Posterior cingulate gyrus (tissue), 11 donors: ENCODE measurements around the gene SLC39A11.
"Not testable (repeated sequence)": the region's sequence is repeated elsewhere in the genome, so short reads cannot be mapped to it uniquely, and the experiment has no call there.

ENCODE experiments used
- DNase-seq, 10 donors: peaks; one replicate each; pipeline versions ENCODE4 v3.0.0 to v3.0.0-alpha.2; 2020 to 2021; ENCODE audit warnings: mixed read lengths in 3 of 10
- intact Hi-C: fragments of 100-400 bp; cut with DNase I; formaldehyde crosslinking; loops from one replicate; pipeline ENCODE4 v1.15.1; 2023

The SLC39A11 gene

DNA sequence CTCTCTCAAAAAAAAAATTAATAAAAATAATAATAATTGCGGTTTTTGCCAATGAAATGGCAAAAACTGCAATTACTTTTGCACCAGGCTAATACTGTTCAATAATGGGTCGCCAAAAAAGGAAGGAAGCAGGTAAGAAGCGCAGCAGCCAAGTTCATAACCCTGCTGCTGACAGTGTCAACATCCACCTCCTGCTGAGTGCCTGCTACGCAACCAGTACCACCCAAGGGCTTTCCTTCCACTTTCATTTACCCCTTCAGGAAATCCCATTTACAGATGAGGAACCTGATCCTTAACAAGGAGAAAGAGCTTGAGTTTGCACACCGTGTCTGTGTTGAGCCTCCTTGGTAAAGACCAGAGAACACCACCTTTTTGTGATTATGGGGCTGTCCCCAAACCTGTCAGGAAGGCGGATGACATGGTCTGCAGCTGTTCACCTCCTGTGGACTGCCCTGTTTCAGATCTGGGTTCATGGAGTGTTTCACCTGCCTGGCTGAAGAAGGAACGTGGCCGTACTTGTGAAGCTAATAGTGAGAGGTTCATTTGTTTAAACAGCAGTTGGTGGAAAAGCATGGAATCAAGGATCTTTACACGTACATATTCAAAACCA lies 378.0 kb downstream of the SLC39A11 start:
- intact Hi-C loops = no loop called here
- no peak for DNase-seq

DNA sequence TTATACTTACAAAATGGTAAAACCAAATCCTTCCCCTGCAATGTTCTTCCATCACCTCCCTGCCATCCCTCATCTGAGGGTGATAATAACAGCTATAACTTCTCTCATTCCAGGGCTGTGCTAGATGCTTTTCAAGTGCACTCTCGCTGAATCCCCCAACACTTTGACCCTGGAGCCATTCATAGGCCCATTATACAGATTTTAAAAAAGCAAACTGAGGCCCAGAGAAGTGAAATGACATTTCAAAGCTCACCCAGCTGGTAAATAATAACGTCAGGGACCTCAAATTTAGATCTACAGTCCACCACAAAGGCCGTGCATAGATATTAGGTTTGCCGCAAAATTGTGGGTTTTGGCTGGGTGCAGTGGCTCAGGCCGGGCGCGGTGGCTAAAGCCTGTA lies 378.8 kb downstream of the SLC39A11 start:
- intact Hi-C loops = no loop called here
- no peak for DNase-seq

DNA sequence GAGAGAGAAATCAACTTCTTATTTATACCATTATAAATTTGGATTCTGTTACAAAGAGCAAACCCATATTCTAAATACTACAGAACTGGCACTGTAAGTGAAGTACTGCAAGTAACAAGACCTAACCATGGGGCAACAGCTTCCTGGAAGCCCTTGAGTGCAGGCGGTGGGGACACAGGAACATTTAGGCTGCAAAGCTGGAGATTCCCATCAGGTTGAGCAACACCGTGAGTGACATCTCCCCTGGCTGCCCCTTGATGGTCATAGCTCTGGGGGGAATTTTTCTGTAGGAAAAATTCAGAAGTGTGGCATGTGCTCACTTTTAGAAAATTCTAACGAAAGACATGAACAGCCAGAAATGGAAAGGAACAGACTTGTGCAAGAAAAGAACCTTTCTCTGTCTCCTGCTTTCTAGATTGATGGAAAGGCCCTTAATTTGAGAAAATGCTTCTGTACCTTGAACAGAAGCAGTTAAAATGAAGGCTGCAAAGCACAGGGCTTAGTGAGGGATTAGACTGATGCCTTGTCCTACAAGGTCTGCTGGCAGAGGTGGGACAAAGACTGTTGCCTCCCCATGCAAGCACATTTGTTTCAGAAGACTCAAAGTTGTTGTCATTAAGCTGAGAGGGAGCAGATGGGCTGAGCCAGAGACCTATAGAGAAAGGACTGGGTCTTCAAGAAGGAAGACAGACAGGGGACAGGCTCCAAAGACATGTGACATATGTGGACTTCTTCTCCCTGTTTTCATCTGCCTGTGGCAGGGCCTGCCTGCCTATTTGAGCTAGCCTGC lies 380.8 kb downstream of the SLC39A11 start:
- intact Hi-C loops = no loop called here
- DNase-seq = no peak

DNA sequence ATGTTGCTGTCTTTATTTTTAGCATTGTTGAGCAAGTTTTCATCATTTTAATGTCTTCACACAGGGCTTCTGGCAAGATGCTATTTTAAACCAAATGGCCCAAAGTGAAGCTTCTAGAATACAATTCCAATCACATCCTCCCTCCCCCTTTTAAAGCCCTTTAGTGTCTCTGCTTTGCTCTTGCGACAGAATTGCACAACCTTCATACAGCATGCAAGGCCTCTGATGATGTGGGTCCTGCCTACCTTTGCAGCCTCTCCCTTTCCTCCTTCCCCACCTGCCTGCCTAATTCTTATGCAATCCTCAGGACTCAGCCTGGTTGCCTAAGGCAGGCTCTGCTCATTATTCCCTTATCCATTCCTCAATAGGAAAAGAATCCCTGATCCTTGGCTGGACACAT lies 381.7 kb downstream of the SLC39A11 start:
- no peak for DNase-seq
- intact Hi-C loops = no loop called here

DNA sequence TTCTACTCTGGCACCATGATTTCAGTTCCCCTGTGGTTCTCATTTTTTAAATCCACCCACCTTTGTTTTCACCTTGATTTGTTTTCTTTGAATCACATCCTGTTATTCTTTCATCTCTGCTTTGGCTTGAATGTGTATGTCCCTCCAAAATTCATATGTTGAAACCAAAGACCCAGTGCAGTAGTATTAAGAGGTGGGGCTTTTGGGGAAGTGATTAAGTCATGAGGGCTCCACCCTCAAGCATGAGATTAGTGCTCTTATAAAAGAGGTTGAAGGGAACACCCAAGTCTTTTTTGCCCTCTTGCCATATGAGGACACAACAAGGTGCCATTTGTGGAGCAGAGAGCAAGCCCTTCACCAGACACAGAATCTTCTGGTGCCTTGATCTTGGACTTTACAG lies 382.3 kb downstream of the SLC39A11 start:
- no peak for DNase-seq
- intact Hi-C loops = no loop called here

DNA sequence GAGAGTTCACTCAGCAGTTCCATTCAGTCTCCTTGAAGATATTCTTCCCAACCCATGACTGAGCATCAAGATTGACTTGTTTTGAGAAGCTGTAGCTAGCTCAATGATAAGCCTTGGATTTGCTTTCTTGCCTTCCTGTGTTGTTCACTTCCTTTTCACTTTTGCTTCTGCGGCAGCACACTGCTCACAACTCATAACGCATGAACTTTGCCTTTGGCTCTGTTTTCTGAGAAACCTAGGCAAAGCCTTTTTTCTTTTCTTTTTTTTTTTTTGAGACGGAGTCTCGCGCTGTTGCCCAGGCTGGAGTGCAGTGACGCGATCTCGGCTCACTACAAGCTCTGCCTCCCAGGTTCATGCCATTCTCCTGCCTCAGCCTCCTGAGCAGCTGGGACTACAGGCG lies 383.8 kb downstream of the SLC39A11 start:
- intact Hi-C loops, DNase-seq: not testable (repeated sequence)

DNA sequence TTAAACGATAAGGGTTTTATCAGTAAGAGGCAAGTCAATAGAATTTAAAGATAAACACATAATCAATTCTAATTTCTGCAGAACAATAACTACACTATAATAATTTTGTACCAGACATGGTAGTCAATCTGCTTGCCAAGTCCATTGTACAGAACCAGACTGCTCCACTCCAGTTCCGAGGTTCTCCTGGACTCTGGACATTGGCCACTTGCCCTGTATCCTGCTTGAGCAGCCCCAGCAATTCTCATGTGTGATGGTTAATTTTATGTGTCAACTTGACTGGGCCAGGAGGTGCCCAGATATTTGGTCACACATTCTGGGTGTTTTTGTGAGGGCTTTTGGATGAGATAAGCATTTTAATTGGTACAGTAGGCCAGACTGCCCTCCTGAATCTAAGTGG lies 384.6 kb downstream of the SLC39A11 start:
- intact Hi-C loops = no loop called here
- DNase-seq = no peak

DNA sequence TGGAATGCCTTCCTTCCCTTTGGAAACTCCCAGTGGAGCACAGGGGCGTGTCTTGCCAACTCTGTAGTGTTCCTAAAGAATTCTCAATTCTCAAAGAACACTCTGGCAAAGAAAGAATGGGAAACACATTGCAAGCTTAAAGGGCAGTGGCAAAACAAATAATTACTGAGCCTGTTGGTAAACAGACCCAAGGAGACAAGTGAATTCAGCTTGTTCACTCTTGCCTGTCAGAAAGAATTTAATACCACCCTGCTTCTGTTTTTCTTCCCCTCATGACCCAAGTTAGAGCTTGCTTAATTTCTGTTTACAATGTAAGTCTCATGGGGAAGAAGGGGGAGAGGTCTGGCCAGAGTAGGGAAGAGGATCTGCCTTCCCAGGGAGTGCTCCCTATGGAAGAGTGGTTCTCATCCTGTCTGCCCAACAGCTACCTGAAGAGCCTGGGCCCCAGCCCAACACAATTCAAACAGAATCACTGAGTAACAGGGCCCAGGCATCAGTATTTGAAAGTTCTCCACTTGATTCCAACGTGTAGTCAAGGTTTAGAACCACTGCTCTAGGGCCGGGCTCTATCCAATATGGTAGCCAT lies 386.0 kb downstream of the SLC39A11 start:
- no peak for DNase-seq
- intact Hi-C loops = no loop called here

DNA sequence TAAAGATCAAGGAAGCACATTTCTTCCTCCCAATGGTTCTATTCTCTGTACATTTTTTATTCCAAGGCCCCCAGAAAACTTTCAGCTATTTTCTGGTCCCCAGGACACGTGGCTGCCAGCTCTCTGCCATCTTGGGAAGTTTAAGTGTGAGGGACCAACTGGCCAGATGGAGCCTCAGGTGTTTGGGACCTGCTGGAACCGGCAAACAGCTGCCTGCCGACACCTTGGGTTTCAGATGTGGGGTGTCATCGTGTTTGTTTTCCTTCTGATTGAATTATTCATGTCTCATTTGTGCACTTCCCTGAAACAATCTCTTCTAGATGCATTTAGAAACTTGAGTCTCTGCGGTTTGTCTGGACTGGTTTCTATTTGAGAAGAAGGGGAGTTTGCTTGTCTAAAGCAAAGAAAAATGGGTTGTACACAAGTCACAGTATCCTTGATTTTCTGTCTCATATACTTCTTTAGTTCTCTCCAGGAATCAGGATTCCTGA lies 386.5 kb downstream of the SLC39A11 start:
- no peak for DNase-seq
- intact Hi-C loops = no loop called here

DNA sequence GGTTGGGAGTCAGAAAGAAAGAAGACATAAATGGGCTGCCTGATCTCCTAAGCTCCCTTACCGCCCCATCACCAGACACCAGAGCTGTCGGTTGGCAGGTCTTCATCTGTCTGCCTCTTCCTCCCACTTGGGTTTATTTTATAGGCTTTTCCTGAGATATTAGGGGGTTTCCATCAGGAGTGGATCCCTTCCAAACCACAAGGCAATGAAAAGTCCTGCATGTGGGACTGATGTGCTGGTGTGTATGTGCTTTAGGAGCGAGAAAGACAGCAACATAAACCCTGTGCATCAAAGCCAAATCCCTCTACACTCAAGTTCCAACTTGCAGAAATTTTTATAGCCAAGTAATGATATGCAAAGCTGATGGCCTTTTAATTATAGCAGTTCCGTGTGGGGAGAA lies 389.5 kb downstream of the SLC39A11 start:
- peak in 1 of 10 donors; percentile 8 for DNase-seq
- intact Hi-C loops = no loop called here

DNA sequence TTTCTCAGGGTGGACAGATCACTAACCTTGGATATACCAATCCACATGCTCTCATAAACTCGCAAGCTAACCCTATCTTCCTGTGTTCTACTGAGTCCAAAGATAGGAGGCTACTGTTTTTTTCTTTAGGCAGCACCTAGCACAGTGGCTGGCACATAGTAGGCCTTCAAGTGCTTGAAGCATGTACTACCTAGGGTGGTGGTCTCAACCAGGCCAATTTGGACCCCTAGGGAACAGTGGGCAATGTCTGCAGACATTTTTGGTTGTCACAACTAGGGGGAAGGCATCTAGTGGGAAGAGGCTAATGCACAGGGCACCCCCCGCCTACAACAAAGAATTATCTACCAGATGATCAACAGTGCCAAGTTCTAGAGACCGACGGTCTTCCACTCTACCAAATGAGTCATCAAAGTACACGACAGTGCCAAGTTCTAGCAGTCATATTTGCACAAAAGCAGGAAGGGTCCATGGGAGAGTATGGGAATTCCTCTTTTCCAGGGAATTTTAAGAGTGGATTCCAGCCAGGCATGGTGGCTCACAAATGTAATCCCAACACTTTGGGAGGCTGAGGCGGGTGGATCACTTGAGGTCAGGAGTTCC lies 390.3 kb downstream of the SLC39A11 start:
- intact Hi-C loops = no loop called here

DNA sequence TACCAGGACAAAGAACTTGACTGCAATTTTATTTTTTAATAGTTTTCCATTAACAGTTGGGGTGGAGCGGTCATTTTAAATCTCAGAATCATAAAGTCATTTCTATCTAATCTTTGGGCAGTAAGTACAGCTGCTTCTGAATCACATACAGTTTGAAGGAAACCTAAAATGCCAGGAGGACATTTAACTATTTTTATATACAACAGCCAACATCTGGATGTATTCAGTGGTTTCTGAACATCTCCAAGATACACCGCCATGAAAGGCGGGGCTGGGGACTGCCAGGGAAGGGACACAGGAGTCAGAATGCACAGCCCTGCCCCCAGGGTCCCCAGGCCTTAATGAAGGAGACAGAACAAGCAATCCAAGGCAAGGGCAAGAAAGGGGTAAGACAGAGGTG lies 392.3 kb downstream of the SLC39A11 start:
- DNase-seq = peak in 1 of 10 donors; percentile 22
- intact Hi-C loops = no loop called here

More for the DNA sequence above, 390.3 kb downstream of the SLC39A11 start:
- DNase-seq = peak in 1 of 10 donors; percentile 20

DNA sequence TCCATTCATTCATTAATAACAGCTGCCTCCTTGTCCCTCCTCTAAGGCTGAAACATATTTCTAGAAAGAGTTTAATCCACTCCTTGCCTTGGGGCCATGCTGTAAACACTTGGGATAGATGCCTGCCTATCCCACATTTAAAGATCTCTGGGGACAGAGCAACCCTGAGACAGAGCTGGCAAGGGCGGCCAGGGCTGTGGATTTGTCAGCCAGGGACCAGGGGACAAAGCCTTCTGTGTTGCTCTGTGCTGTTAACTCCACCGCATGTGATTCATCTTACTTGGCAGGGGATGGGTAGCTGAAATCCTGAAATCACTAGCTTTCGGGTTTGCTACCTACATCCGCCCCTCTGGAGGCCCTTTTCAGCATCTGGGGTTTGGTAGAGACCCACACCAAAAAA lies 392.9 kb downstream of the SLC39A11 start:
- DNase-seq = peak; percentile 28 to 93 (median 63)
- intact Hi-C loops = loop anchor here (10.0 kb wide), 1 partner anchor 135 kb away; no protein-coding TSS in a partner anchor

DNA sequence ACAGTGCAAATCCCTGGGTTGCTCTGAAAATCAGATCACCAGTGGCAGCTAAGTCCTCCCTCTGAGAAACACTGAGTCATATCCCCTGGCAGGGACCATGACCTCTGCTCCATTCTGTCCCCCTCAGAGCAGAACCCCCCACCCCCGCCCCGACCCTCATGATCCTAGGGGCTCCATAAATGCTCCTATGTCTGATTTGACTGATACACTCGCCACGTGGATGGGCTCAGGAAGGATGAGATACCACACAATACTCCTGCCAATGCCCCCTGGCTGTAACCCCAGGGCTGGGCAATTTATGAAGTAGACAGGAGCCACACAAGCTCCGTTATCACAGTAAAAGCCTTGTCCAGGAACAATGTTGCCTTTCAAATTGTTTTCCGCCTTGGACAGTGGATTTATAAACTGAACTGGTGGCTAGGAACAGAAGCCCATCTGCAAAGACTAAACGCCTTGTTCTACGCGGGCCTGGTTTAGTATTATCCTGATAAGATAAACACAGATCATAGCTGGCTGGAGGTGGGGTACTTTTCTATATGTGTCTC lies 394.8 kb downstream of the SLC39A11 start:
- intact Hi-C loops = loop anchor here (10.0 kb wide), 1 partner anchor 133 kb away; no protein-coding TSS in a partner anchor
- DNase-seq = peak in 7 of 10 donors; percentile 28 to 85 (median 40)

DNA sequence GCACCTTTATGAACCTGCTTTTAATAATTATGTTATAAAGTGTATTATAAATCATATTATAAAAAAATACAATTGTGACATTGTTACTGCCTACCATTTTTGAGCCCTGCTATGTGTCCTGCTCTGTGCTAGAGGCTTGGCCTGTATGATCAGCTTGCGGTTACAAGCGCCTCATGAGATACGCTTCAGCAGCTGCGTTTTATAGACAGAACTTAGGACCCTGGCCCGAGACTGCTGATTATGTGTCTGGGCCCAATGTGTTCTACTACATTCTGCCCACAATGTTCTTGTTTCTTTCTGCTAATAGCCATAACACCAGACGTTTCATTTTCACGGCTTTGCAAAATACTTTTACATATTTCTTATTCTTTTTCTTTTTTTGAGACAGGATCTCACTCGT lies 395.8 kb downstream of the SLC39A11 start:
- intact Hi-C loops = loop anchor here (10.0 kb wide), 1 partner anchor 132 kb away; no protein-coding TSS in a partner anchor
- DNase-seq = no peak

DNA sequence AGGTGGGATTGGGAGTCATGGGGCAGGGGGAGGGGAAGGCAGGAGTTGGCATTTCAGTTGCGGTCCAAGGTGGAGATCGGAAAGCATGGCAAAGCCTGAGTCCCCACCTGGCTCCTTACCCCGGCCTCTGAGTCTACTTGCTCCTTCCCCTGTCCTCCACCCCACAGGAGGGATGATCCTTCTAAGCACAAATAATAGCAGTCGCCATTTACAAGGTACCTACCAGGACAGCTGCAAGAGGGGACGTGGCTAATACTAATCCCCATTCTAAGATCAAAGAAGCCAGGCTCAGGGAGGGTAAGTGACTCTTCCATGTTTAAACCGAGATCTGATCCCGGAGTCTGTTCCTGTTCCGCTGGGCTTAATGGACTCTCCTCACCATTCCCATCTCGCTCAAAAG lies 396.3 kb downstream of the SLC39A11 start:
- DNase-seq = no peak
- intact Hi-C loops = loop anchor here (10.0 kb wide), 1 partner anchor 131 kb away; no protein-coding TSS in a partner anchor

DNA sequence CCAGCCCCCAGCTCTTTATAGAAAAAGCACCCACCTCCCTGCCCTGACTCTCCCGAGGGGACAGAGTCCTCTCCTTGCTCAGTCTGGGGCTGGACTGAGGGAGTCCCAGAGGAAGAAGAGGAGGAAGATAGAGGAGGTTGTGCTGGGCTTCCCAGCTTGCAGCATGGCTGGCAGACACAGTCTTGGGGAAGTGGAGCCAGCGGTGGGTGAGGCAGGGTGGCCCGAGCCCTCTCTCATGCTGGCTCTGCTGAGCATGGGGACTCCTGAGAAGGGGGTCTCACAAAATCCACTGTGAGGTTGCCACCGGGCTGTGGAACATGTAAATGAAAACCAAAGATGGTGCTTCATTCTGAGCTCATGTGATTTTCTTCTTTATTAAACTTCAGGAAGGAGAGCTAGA lies 398.5 kb downstream of the SLC39A11 start:
- peak in 1 of 10 donors; percentile 59 for DNase-seq
- intact Hi-C loops = loop anchor here (10.0 kb wide), 1 partner anchor 129 kb away; no protein-coding TSS in a partner anchor

DNA sequence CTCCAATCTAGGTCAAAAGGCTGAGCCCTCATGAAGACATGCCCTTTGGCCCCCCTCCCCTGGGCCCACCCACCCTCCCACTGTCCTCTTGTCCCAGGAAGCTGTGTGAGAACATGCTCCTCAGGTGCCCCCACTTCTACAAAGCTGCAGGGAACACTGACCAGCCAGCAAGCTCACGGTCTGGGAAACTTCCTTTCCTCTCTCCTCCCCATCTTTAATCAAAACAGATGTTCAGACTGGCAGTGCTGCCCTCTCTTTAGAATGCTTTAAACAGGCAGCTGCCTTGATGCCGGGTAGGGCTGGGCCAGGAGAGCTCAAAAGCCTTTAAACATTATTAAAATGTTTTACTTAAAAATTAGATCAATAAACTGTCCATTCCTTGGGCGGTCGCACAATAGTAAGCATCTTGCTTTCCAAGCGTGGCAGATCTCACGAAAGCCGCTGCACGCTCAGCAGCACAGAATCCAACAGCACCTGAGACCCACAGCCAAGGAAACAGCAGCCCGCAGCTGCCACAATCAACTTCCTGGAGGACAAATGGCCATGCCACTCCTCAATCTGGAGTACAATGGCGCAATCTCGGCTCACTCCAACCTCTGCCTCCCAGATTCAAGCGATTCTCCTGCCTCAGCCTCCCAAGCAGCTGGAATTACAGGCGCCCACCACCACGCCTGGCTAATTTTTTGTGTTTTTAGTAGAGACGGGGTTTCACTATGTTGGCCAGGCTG lies 399.2 kb downstream of the SLC39A11 start:
- intact Hi-C loops = loop anchor here (10.0 kb wide), 1 partner anchor 129 kb away; no protein-coding TSS in a partner anchor
- DNase-seq = peak in 1 of 10 donors; percentile 40

DNA sequence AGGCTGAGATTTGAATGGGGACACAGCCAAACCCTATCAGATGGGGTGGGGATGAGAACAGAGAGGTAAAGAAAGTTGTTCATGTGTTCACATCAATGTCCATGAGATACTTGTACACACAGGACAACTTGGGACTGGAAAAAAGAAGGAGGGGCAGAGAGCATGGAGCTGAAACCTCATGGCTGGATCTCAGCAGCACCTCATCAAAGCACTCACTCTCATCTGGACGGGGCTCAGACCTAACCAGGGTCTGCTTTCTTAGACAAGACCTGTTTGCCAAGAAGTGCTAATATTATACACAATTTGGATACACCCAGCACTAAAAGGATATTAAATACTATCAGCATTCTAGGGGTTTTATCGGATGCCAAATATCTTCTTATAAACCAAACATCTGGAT lies 399.8 kb downstream of the SLC39A11 start:
- DNase-seq = peak in 1 of 10 donors; percentile 27
- intact Hi-C loops = loop anchor here (10.0 kb wide), 1 partner anchor 128 kb away; no protein-coding TSS in a partner anchor

DNA sequence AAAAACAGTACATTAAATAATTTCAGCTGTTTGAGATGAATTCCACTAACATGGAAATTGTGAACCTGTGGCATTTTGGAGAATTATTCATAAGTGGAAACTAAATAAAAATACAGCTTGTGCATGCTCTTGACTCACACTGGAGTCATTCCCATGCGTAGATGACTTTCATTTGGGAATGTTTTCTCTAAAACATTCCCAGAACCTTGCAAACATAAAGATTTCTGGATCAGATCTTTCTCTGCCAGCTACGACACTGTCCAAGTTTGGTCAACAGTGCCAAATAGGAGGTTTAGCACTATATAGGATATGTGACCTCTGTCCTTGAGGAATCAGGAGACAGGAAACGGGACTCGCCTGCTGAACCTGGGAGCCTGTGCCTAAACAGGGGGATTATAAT lies 400.9 kb downstream of the SLC39A11 start:
- intact Hi-C loops = loop anchor here (10.0 kb wide), 1 partner anchor 127 kb away; no protein-coding TSS in a partner anchor
- DNase-seq = no peak
